Peyer's patch (tissue), 4 donors: Measurements from ENCODE around the gene UBP1.

Source experiments
- POLR2A ChIP-seq, 2 donors: fragments of 450-650 bp; IDR thresholded peaks; one replicate each; pipeline ENCODE4 v1.5.1; 2017; ENCODE audit warnings: antibody characterized with exemption in 2 of 2, mild to moderate bottlenecking in 2 of 2, moderate library complexity in 2 of 2
- TF ChIP-seq, protein P1 (sequence below), 6 experiments: fragments of 450-650 bp in 4 of 6; fragments of 200-600 bp in 2 of 6; sonication (generic) in 1 of 6; IDR thresholded peaks; one replicate each; pipeline ENCODE4 v1.5.1; 2017 to 2019; ENCODE audit warnings: antibody characterized with exemption in 6 of 6, mild to moderate bottlenecking in 3 of 6, moderate library complexity in 1 of 6

DNA sequence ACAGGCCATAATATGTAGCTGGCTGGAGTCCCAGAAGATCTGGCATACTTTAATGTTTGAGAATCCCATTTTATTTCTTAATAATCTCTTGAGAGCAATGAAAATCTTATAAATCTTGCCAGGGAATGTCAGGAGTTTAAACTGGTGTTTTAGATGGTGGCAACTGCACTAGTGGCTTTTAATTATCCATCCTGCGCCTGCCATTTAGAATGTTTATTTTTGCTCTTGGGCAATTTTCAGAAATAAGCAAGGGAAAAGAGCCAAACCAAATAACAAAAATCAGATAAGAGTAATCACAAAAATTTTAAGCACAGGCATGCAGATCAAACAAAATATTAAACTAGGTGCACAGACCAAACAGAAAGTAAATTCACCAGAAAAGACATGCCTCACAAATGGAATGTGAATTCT, 41.9 kb upstream of the UBP1 start:
- no peak for TF ChIP-seq POLR2A (IDR thresholded peaks at IDR 0.05)
- TF ChIP-seq, protein P1, sequence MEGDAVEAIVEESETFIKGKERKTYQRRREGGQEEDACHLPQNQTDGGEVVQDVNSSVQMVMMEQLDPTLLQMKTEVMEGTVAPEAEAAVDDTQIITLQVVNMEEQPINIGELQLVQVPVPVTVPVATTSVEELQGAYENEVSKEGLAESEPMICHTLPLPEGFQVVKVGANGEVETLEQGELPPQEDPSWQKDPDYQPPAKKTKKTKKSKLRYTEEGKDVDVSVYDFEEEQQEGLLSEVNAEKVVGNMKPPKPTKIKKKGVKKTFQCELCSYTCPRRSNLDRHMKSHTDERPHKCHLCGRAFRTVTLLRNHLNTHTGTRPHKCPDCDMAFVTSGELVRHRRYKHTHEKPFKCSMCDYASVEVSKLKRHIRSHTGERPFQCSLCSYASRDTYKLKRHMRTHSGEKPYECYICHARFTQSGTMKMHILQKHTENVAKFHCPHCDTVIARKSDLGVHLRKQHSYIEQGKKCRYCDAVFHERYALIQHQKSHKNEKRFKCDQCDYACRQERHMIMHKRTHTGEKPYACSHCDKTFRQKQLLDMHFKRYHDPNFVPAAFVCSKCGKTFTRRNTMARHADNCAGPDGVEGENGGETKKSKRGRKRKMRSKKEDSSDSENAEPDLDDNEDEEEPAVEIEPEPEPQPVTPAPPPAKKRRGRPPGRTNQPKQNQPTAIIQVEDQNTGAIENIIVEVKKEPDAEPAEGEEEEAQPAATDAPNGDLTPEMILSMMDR (IDR thresholded peaks at IDR 0.05) = no peak
